GM19240 (cell line): ENCODE measurements around the gene KCNC3.

Experiments
- DNase-seq: peaks from one replicate; pipeline ENCODE4 v3.0.0; 2011; ENCODE audit warnings: low spot score; ENCODE audit not compliant: insufficient read length

KCNC3 gene

DNA sequence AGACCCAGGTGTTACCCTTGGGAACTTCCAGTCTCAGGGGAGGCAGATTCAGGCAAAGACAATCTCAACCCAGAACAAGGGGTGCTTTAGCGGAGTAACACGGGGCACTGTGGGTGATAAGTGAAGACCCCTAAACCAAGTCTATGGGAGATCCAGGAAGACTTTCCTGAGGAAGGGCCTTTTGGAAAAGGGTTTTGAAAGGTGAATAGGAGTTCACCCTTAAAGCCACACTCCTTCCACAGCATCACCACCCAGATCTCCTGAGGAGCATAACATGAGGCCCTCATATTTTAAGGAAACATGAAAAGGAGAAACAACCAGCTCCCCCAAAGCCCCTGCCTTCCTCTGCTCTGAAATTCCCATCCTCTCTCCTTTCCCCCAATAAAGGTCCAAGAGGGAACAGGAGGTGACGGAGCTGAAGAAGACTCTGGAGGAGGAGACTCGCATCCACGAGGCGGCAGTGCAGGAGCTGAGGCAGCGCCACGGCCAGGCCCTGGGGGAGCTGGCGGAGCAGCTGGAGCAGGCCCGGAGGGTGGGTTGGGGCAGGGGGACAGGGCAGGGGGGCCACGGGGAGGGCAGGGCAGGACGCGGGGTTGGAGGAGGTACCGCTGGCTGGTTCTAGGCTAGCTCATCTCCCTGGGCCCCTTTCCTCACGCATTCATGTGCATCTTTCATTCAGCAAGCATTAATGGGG lies 52.7 kb downstream of the KCNC3 start:
- no peak for DNase-seq

DNA sequence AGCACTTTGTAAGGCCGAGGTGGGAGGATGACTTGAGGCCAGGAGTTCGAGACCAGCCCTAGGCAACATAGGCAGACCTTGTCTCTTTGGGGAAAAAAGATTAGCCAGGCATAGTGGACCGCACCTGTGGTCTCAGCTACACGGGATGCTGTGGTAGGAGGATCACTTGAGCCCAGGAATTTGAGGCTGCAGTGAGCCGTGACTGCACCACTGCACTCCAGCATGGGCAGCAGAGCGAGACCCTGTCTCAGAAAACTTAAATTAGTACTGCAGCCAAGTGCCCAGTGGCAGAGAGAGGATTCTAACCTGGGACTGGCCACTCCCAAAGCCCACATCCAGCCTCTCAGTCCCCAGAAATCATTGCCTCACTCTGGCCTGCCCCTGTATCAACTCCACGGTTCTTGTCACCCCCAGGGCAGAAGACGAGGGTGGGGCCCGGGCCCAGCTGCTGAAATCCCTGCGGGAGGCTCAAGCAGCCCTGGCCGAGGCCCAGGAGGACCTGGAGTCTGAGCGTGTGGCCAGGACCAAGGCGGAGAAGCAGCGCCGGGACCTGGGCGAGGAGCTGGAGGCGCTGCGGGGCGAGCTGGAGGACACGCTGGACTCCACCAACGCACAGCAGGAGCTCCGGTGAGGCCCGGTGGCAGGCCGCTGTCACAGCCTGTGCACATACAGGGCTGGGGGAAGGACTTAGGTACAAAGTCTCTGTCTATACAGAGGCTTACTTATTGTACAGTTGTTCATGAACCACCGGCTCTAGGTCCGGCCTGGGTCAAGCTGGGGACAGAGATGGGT lies 53.4 kb downstream of the KCNC3 start:
- no peak for DNase-seq

DNA sequence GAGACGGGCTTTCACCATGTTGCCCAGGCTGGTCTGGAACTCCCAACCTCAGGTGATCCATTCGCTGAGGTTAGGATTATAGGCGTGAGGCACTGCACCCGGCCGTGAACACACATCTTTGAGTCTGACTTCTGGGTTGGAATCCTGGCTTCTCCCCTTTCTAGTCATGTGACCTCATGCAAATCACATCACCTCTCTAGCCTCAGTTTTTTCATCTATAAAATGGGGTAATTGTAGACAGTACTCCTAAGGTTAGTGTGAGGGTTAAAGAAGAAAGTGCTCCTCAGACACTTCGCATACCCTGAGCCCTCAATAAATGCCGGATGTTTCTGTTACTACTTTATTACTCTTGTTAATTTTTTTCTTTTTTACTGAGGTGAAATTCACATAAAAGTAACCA lies 55.4 kb downstream of the KCNC3 start:
- no peak for DNase-seq

DNA sequence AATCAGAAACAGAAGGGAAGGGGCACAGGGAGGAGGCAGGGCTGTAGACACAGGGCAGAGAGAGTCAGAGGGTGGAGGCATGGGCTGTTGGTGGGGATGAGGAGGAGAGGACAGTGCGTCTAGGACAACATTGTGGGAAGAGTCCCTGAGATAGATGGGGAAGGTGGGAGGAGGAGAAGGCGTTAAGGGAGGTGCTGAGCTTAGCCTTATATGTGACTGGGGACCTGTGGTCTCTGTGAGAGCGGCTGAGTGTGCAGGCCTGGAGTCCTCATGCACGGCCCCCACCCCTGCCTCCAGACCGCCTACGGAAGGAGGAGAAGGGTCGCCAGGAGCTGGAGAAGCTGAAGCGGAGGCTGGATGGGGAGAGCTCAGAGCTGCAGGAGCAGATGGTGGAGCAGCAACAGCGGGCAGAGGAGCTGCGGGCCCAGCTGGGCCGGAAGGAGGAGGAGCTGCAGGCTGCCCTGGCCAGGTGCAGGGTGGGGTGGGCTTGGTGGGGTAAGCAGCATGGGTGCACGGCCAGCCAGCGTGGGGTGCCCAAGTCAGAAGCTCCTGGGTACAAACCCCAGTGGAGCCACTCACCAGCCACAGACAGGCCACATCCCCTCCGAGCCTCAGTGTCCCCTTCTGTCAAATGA lies 56.8 kb downstream of the KCNC3 start:
- DNase-seq = no peak

DNA sequence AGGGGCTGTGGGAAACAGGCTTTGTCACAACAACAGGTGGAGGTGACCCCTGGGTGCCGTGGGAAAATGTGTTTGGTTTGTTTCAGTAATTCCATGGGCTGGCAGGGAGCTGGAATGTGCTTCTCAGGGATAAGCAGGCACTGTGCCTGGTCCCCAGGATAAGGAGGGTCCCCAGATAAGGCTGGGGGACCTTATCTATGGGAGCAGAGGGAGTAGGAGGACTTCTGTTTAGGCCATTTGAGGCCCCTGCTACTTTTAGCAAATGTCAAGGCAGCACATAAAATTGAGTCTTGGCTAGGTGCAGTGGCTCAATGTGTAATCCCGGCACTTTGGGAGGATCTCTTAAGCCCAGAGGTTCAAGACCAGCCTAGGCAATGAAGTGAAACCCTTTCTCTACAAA lies 59.5 kb downstream of the KCNC3 start:
- DNase-seq = no peak

DNA sequence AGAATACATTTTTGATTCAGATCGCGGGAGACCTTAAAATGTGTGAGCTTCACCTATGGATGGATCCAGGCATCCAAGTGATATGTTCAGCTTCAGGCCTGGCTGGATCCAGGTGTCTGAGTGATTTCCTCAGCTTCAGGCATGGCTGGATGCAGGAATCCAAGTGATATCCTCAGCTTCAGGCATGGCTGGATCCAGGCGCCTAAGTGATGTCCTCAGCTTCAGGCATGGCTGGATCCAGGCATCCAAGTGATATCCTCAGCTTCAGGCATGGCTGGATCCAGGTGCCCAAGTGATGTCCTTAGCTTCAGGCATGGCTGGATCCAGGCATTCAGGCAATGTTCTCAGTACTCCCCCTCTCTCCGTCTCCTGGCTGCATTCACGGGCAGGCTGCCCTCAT lies 60.7 kb downstream of the KCNC3 start:
- DNase-seq = no peak

DNA sequence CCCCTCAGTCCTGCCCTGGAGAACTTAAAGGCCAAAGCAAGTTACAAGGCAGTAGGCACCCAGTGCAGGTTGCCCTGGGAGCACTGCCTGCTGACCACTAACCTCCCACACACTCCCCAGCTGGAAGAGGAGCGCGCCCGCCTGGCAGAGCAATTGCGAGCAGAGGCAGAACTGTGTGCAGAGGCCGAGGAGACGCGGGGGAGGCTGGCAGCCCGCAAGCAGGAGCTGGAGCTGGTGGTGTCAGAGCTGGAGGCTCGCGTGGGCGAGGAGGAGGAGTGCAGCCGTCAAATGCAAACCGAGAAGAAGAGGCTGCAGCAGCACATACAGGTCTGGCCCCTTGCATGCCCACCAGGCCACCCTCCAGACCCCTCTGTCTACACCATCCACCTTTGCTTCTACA lies 61.1 kb downstream of the KCNC3 start:
- DNase-seq = no peak

DNA sequence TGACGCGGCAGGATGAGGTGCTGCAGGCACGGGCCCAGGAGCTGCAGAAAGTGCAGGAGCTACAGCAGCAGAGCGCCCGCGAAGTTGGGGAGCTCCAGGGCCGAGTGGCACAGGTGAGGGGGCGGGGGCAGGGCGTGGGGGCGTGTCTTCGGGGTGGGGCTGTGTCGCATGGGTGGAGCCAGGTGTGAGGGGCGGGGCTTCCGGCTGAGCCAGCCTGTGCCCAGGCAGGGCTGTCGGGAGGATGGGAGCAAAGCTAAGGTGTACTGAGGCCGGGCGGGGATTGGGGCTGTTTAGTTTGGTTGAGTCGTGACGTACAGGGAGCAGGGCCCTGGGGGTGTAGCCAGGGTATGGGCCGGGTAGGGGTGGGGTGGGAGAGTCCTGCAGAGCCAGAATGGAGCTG lies 62.3 kb downstream of the KCNC3 start:
- DNase-seq = no peak

DNA sequence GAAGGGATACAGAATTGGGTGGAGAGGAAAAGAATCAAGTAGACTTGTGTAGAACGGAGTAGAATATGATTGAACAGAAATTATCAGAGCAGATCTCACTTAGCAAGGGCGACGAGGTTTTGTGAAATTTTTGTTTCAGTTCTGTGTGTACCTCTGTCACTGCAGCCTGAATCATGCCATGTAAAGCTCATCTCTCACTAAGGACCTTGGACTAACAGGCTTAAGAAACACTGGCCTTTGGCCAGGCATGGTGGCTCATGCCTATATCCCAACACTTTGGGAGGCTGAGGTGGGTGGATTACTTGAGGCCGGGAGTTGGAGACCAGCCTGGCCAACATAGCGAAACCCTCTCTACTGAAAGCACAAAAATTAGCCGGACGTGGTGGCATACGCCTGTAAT lies 63.1 kb downstream of the KCNC3 start:
- DNase-seq = no peak

DNA sequence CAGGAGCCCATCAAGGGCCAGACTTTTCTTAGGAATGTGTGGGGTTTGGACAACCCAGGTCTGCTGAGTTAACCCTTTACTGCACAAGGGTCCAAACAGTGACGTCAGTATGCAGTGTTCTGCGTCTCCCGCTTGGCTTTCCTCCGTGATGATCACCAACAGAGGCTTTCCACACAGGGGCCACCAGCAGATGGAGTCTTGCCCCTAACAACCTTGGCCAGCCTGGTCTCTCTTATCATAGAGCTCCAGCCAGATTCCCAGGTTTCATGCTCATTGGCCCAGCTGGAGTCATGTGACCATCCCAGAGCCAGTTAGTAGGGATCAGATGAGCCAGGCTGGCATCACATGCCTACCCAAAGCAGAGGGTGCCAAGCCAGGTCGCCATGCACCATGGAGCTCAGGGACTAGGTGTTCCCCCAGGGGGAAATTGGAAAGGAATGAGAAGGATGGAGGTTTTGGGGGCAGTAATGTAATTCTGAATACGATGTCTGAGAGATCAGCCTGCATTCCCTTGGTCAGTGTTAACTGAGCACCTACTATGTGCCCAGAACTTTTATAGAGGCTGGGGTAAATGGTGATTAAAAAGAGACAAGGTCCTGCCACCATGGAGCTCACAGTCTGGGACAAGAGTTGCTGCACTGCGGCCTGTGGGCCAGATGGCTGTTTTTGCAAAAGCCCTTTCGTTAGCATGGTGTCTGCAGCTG lies 64.5 kb downstream of the KCNC3 start:
- DNase-seq = no peak

DNA sequence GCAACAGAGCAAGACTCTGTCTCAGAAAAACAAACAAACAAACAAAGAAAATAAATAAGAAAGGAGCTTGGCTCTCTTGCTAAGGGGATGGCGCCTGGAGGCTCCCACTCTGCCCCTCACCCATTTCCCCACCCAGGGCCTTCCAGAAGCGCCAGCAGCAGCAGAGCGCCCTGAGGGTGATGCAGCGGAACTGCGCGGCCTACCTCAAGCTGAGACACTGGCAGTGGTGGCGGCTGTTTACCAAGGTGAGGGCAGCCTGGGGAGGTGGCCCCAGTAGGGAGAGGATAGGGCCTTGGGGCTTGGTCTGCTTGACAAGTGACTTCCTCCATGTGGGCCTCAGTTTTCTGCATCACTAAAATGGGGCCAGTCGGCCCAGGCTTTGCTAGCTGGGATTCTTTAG lies 66.0 kb downstream of the KCNC3 start:
- DNase-seq = no peak
